Neural cell (in vitro differentiated cells): ENCODE results near the gene HRH1.

ENCODE experiments used
- EP300 ChIP-seq: fragments of 450-650 bp; conservative IDR thresholded peaks from 2 replicates; pipeline ENCODE4 v1.6.1; 2014; ENCODE audit warnings: antibody characterized with exemption, mild to moderate bottlenecking, moderate library complexity; ENCODE audit not compliant: poor library complexity, severe bottlenecking
- EZH2 ChIP-seq: fragments of 200-600, 300-800 bp; shearing (Covaris generic), sonication (generic); IDR thresholded peaks from 2 replicates; pipeline ENCODE4 v1.6.1; 2014; ENCODE audit warnings: antibody characterized with exemption, low read length, borderline replicate concordance, mild to moderate bottlenecking; ENCODE audit not compliant: insufficient read depth, poor library complexity, severe bottlenecking
- SMC3 ChIP-seq: fragments of 450-650 bp; conservative IDR thresholded peaks from 2 replicates; pipeline ENCODE4 v1.6.1; 2014; ENCODE audit warnings: antibody characterized with exemption, mild to moderate bottlenecking, moderate library complexity; ENCODE audit not compliant: poor library complexity
- TAF1 ChIP-seq: IDR thresholded peaks from 2 replicates; pipeline ENCODE4 v1.6.1; 2012; ENCODE audit warnings: low read depth
- TF ChIP-seq, protein P1 (sequence below): fragments of 450-650 bp; IDR thresholded peaks from 2 replicates; pipeline ENCODE4 v1.5.1; 2014; ENCODE audit warnings: antibody characterized with exemption, mild to moderate bottlenecking, moderate library complexity; ENCODE audit not compliant: poor library complexity, severe bottlenecking

DNA sequence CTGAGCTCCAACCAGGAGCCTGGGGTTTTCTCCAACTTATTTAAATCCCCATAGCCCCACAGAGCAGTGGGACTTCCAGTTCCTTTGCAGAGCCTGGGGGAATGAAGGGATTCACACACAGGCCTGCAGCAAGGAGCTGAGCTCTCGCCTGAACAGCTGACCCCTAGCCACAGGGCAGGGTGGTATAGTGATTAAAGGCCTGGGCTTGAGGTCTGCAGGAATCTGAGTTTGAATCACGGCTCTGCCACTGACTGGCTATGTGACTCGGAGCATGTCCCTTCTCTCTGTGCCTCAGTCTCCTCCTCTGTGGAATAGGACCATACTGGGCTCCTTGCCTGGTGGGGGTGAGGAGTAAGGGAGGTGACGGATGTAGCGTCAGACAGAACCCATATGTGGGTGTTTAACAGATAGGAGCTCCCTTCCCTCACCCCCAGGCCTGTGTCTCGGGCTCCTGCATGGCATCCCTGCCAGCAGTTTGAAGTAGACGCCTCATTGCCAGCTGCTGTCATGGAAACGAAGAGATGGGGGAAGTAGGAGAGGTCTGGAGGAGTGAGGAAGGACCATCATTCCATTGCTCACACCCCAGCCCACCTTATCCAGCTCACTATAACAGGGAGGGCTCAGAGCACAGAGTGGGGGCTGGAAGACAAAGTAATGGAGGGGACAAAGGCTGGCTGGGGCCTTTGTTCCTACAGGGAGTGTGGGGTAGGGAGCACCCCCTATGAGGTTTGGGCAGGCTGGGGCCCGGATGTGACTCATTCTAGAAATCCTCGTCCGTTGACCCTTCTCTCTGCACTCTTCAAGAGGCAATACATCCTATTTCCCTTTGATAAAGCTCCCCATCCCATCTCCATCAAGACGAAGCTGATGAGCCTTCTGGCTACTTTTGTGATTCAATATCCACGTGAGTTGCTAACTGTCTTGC, 14.8 kb downstream of the HRH1 start:
- TF ChIP-seq, protein P1, sequence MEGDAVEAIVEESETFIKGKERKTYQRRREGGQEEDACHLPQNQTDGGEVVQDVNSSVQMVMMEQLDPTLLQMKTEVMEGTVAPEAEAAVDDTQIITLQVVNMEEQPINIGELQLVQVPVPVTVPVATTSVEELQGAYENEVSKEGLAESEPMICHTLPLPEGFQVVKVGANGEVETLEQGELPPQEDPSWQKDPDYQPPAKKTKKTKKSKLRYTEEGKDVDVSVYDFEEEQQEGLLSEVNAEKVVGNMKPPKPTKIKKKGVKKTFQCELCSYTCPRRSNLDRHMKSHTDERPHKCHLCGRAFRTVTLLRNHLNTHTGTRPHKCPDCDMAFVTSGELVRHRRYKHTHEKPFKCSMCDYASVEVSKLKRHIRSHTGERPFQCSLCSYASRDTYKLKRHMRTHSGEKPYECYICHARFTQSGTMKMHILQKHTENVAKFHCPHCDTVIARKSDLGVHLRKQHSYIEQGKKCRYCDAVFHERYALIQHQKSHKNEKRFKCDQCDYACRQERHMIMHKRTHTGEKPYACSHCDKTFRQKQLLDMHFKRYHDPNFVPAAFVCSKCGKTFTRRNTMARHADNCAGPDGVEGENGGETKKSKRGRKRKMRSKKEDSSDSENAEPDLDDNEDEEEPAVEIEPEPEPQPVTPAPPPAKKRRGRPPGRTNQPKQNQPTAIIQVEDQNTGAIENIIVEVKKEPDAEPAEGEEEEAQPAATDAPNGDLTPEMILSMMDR: no peak
- TF ChIP-seq TAF1 (no peak), EZH2 (no peak), EP300 (no peak), SMC3 (no peak)
